Fibroblast of mammary gland (primary cell): Measurements from ENCODE around the gene PNMA8B.
"Not testable (repeated sequence)": the region's sequence is repeated elsewhere in the genome, so short reads cannot be mapped to it uniquely, and the experiment has no call there.

Experiments
- DNase-seq: peaks from one replicate; pipeline ENCODE4 v3.0.0-alpha.2; 2010; ENCODE audit warnings: low read depth
- H3K4me3 ChIP-seq: 2 replicates; pipeline ENCODE4 v1.5.1; 2011; ENCODE audit warnings: low read depth, mild to moderate bottlenecking, low read length, moderate library complexity; ENCODE audit not compliant: control insufficient read depth
- CTCF ChIP-seq: conservative IDR thresholded peaks from 2 replicates; pipeline ENCODE4 v1.5.1; 2011; ENCODE audit warnings: low read depth, low read length, inconsistent platforms; ENCODE audit not compliant: control insufficient read depth, insufficient read depth

PNMA8B gene

GRCh38 chr19:46497773-46498172, 2.1 kb upstream of the PNMA8B start:
- DNase-seq, result peak; percentile 31
- H3K4me3 ChIP-seq, result no peak overlapping the region
- TF ChIP-seq CTCF, result no peak

GRCh38 chr19:46496886-46497285, 1.2 kb upstream of the PNMA8B start:
- DNase-seq, H3K4me3 ChIP-seq: not testable (repeated sequence)

- H3K4me3 ChIP-seq, result no peak overlapping the region
- TF ChIP-seq CTCF, result no peak
- no peak for DNase-seq
Measured at GRCh38 chr19:46496304-46496703, 637 bp upstream of the PNMA8B start.

GRCh38 chr19:46494941-46495785, 504 bp downstream of the PNMA8B start:
- DNase-seq, result no peak
- H3K4me3 ChIP-seq, result peak overlapping the region; percentile 2
- TF ChIP-seq CTCF, result no peak

GRCh38 chr19:46494146-46494940, 1.3 kb downstream of the PNMA8B start:
- no peak for TF ChIP-seq CTCF
- H3K4me3 ChIP-seq, result no peak overlapping the region

GRCh38 chr19:46493236-46494145, 2.2 kb downstream of the PNMA8B start:
- DNase-seq, result no peak
- H3K4me3 ChIP-seq, result no peak overlapping the region
- TF ChIP-seq CTCF, result no peak

More at GRCh38 chr19:46494146-46494940, 1.3 kb downstream of the PNMA8B start:
- no peak for DNase-seq
